KMS-11 (cell line): ENCODE results near the gene CIT.

Experiments
- H2AFZ ChIP-seq: fragments of 200-600 bp; sonication (generic); 2 replicates; pipeline ENCODE4 v1.6.1; 2016; ENCODE audit warnings: antibody characterized with exemption, mixed run types, low read depth
- H3K27ac ChIP-seq: fragments of 200-600 bp; sonication (generic); 2 replicates; pipeline ENCODE4 v1.6.1; 2016; ENCODE audit warnings: mild to moderate bottlenecking, mixed run types
- H3K27me3 ChIP-seq: fragments of 200-600 bp; sonication (generic); 2 replicates; pipeline ENCODE4 v1.6.1; 2017; ENCODE audit warnings: mild to moderate bottlenecking, low read depth, mixed run types, moderate library complexity; ENCODE audit not compliant: insufficient read depth
- H3K36me3 ChIP-seq: fragments of 200-600 bp; sonication (generic); 2 replicates; pipeline ENCODE4 v1.6.1; 2017; ENCODE audit warnings: mild to moderate bottlenecking, mixed run types; ENCODE audit not compliant: insufficient read depth
- H3K4me1 ChIP-seq: fragments of 200-600 bp; sonication (generic); 2 replicates; pipeline ENCODE4 v1.6.1; 2016; ENCODE audit warnings: mild to moderate bottlenecking, low read depth, mixed run types; ENCODE audit not compliant: poor library complexity, severe bottlenecking
- H3K4me2 ChIP-seq: fragments of 200-600 bp; sonication (generic); 2 replicates; pipeline ENCODE4 v1.7.0; 2016; ENCODE audit warnings: mild to moderate bottlenecking, mixed run types
- H3K4me3 ChIP-seq: fragments of 200-600 bp; sonication (generic); IDR thresholded peaks from 2 replicates; pipeline ENCODE4 v1.6.1; 2017; ENCODE audit warnings: low read depth, low read length, mixed read lengths; ENCODE audit not compliant: insufficient read depth
- H3K79me2 ChIP-seq: fragments of 200-600 bp; sonication (generic); 2 replicates; pipeline ENCODE4 v1.6.1; 2016; ENCODE audit warnings: low read depth, mixed run types; ENCODE audit not compliant: insufficient read depth
- H3K9ac ChIP-seq: fragments of 200-600 bp; sonication (generic); 2 replicates; pipeline ENCODE4 v1.6.1; 2016; ENCODE audit warnings: mild to moderate bottlenecking, mixed run types
- H4K20me1 ChIP-seq: fragments of 200-600 bp; sonication (generic); 2 replicates; pipeline ENCODE4 v1.6.1; 2016; ENCODE audit warnings: mild to moderate bottlenecking, mixed run types; ENCODE audit not compliant: insufficient read depth
- TF ChIP-seq, protein P1 (sequence below): fragments of 200-600 bp; sonication (generic); conservative IDR thresholded peaks from 2 replicates; pipeline ENCODE4 v1.6.1; 2017; ENCODE audit warnings: low read depth, mild to moderate bottlenecking, antibody characterized with exemption, low read length, moderate library complexity, mixed read lengths

CIT gene

DNA sequence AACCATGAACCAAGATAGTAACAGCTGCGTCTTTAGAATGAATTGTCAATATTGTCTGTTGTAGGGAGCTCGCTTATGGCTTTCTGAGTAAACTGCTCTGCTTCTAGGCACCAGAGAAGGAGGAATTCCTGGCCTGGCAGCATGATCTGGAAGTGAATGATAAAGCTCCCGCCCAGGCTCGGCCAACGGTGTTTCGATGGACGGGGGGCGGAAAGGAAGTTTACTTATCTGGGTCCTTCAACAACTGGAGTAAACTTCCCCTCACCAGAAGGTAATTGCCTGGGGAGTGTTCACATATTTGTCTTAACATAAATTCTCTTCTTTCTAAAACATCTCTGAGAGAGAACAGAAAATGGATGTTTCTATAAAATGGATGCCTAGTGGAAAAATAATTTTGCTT is 204.9 kb downstream of the CIT start:
- no peaks in the 10 kb centered on the region for H4K20me1 ChIP-seq
- no peak overlapping the region for H3K9ac ChIP-seq
- H3K79me2 ChIP-seq, result peaks cover 23% of the 10 kb centered on the region
- TF ChIP-seq, protein P1, sequence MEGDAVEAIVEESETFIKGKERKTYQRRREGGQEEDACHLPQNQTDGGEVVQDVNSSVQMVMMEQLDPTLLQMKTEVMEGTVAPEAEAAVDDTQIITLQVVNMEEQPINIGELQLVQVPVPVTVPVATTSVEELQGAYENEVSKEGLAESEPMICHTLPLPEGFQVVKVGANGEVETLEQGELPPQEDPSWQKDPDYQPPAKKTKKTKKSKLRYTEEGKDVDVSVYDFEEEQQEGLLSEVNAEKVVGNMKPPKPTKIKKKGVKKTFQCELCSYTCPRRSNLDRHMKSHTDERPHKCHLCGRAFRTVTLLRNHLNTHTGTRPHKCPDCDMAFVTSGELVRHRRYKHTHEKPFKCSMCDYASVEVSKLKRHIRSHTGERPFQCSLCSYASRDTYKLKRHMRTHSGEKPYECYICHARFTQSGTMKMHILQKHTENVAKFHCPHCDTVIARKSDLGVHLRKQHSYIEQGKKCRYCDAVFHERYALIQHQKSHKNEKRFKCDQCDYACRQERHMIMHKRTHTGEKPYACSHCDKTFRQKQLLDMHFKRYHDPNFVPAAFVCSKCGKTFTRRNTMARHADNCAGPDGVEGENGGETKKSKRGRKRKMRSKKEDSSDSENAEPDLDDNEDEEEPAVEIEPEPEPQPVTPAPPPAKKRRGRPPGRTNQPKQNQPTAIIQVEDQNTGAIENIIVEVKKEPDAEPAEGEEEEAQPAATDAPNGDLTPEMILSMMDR, result no peak
- no peak overlapping the region for H2AFZ ChIP-seq
- H3K36me3 ChIP-seq, result no peaks in the 10 kb centered on the region
- H3K27ac ChIP-seq, result no peak overlapping the region
- H3K4me2 ChIP-seq, result no peak overlapping the region
- no peak overlapping the region for H3K4me3 ChIP-seq
- H3K4me1 ChIP-seq, result no peaks in the 10 kb centered on the region
- H3K27me3 ChIP-seq, result no peaks in the 10 kb centered on the region

DNA sequence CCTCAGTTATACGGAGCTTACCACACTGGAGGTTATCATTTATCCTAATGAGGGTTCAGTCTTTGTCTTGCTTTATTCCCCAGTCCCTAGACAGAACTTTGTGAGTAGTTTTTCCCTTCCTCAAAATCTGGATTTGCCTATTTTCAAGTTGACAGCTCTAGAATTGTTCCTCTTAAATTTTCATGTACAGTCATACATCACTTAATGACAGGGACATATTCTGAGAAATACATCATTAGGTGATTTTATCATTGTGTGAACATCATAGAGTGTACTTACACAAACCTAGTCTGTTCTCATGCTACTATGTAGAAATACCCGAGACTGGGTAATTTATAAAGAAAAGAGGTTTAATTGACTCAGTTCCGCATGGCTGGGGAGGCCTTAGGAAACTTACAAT is 206.1 kb downstream of the CIT start:
- no peaks in the 10 kb centered on the region for H4K20me1 ChIP-seq
- H3K27me3 ChIP-seq, result no peaks in the 10 kb centered on the region
- H3K4me1 ChIP-seq, result no peaks in the 10 kb centered on the region
- H3K9ac ChIP-seq, result no peak overlapping the region
- peaks cover 23% of the 10 kb centered on the region for H3K79me2 ChIP-seq
- no peaks in the 10 kb centered on the region for H3K36me3 ChIP-seq
- H3K4me2 ChIP-seq, result no peak overlapping the region
- H2AFZ ChIP-seq, result no peak overlapping the region
- TF ChIP-seq, protein P1, result no peak
- no peak overlapping the region for H3K27ac ChIP-seq
- no peak overlapping the region for H3K4me3 ChIP-seq

GRCh38 chr12:119669744-119670472 is 207.2 kb downstream of the CIT start:
- Histone ChIP-seq H3K27ac (no peak overlapping the region), H3K79me2 (peaks cover 23% of the 10 kb centered on the region), H3K36me3 (no peaks in the 10 kb centered on the region), H2AFZ (no peak overlapping the region), H3K4me2 (no peak overlapping the region), H3K4me3 (no peak overlapping the region), H3K9ac (no peak overlapping the region), H4K20me1 (no peaks in the 10 kb centered on the region), H3K27me3 (no peaks in the 10 kb centered on the region), H3K4me1 (no peaks in the 10 kb centered on the region)
- TF ChIP-seq, protein P1, result no peak

- H2AFZ ChIP-seq, result peak overlapping the region; percentile 67
Measured at GRCh38 chr12:119668324-119668841, 208.7 kb downstream of the CIT start.

More at GRCh38 chr12:119668324-119668841, 208.7 kb downstream of the CIT start:
- no peak overlapping the region for H3K4me3 ChIP-seq
- TF ChIP-seq, protein P1, result no peak
- no peaks in the 10 kb centered on the region for H3K27me3 ChIP-seq
- H3K36me3 ChIP-seq, result no peaks in the 10 kb centered on the region
- H3K4me2 ChIP-seq, result peak overlapping the region; percentile 87
- peaks cover 23% of the 10 kb centered on the region for H3K79me2 ChIP-seq
- peak overlapping the region; percentile 60 for H3K27ac ChIP-seq
- H3K4me1 ChIP-seq, result no peaks in the 10 kb centered on the region
- H4K20me1 ChIP-seq, result no peaks in the 10 kb centered on the region
- H3K9ac ChIP-seq, result peak overlapping the region; percentile 70; the same call in 1 of the 2 replicates
